Nephron progenitor cell (in vitro differentiated cells): Measurements from ENCODE around the gene KRT38.
"Not testable (repeated sequence)": the region's sequence is repeated elsewhere in the genome, so short reads cannot be mapped to it uniquely, and the experiment has no call there.

Experiments
- DNase-seq: peaks from one replicate; pipeline ENCODE4 v3.0.0; 2021
- H3K27ac Mint-ChIP-seq: 2 replicates; pipeline ENCODE4 v1.8.0; 2021; ENCODE audit warnings: mild to moderate bottlenecking, moderate library complexity, mixed read lengths
- H3K27me3 Mint-ChIP-seq: 2 replicates; pipeline ENCODE4 v1.8.0; 2021; ENCODE audit warnings: mild to moderate bottlenecking, low read depth, mixed read lengths; ENCODE audit not compliant: poor library complexity
- H3K36me3 Mint-ChIP-seq: 2 replicates; pipeline ENCODE4 v1.8.0; 2021; ENCODE audit warnings: low read depth, mixed read lengths
- H3K4me1 Mint-ChIP-seq: 2 replicates; pipeline ENCODE4 v1.8.0; 2021; ENCODE audit warnings: mixed read lengths
- H3K4me3 Mint-ChIP-seq: 2 replicates; pipeline ENCODE4 v1.8.0; 2021; ENCODE audit warnings: mild to moderate bottlenecking, moderate library complexity, mixed read lengths
- H3K9me3 Mint-ChIP-seq: 2 replicates; pipeline ENCODE4 v1.8.0; 2021; ENCODE audit warnings: mild to moderate bottlenecking, moderate library complexity, mixed read lengths
- TF ChIP-seq, protein P1 (sequence below): fragments of 200-600 bp; sonication (generic); IDR thresholded peaks from 2 replicates; pipeline ENCODE4 v1.5.0; 2021; ENCODE audit warnings: antibody characterized with exemption

The KRT38 gene

DNA sequence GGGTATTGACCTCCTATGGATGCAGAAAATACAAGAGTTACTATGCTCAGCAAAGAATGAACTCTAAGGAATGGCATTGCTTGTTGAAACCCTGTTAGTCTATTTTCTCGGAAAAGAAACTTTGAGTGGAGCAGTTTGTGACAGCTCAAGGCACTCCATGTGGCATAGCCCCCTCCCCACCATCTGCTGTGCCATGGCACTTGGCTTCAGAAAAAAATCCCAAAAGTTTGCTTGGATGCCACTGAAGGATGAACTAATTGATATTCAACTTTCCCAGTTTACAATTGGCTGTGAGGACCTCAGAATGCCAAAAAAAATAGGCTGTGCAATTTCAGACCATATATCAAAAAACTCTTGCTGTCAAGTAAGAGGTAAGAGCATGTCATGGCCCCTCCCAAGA lies 45.2 kb downstream of the KRT38 start:
- no peak overlapping the region for H3K4me3 Mint-ChIP-seq

DNA sequence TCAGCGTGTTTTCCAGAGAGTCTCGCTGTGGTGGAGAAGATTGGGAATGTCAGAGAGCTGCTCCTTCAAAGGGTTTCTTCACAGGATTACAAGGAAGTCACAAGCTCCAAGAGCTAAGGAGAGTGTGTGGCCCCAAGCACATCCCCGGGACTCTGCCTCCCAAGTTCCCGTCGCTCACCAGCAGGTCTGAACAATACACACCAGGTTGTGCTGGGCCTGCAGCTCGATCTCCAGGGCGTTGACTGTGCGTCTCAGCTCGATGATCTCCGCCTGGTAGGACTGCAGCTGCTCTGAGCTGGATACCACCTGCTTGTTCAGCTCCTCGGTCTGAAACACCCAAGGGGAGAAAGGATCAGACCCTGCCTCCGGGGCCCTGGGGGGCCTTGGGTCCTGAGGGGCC lies 45.7 kb downstream of the KRT38 start:
- H3K36me3 Mint-ChIP-seq, DNase-seq, H3K4me3 Mint-ChIP-seq, H3K27ac Mint-ChIP-seq, H3K9me3 Mint-ChIP-seq: not testable (repeated sequence)
- H3K27me3 Mint-ChIP-seq = peaks cover 13% of the 10 kb centered on the region
- peaks cover 19% of the 10 kb centered on the region for H3K4me1 Mint-ChIP-seq

More for the DNA sequence above, 45.2 kb downstream of the KRT38 start:
- TF ChIP-seq, protein P1, sequence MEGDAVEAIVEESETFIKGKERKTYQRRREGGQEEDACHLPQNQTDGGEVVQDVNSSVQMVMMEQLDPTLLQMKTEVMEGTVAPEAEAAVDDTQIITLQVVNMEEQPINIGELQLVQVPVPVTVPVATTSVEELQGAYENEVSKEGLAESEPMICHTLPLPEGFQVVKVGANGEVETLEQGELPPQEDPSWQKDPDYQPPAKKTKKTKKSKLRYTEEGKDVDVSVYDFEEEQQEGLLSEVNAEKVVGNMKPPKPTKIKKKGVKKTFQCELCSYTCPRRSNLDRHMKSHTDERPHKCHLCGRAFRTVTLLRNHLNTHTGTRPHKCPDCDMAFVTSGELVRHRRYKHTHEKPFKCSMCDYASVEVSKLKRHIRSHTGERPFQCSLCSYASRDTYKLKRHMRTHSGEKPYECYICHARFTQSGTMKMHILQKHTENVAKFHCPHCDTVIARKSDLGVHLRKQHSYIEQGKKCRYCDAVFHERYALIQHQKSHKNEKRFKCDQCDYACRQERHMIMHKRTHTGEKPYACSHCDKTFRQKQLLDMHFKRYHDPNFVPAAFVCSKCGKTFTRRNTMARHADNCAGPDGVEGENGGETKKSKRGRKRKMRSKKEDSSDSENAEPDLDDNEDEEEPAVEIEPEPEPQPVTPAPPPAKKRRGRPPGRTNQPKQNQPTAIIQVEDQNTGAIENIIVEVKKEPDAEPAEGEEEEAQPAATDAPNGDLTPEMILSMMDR = no peak
- Mint-ChIP-seq H3K36me3 (no peaks in the 10 kb centered on the region), H3K27me3 (peaks cover 12% of the 10 kb centered on the region), H3K27ac (no peak overlapping the region), H3K4me1 (peaks cover 13% of the 10 kb centered on the region), H3K9me3 (no peaks in the 10 kb centered on the region)
- no peak for DNase-seq

DNA sequence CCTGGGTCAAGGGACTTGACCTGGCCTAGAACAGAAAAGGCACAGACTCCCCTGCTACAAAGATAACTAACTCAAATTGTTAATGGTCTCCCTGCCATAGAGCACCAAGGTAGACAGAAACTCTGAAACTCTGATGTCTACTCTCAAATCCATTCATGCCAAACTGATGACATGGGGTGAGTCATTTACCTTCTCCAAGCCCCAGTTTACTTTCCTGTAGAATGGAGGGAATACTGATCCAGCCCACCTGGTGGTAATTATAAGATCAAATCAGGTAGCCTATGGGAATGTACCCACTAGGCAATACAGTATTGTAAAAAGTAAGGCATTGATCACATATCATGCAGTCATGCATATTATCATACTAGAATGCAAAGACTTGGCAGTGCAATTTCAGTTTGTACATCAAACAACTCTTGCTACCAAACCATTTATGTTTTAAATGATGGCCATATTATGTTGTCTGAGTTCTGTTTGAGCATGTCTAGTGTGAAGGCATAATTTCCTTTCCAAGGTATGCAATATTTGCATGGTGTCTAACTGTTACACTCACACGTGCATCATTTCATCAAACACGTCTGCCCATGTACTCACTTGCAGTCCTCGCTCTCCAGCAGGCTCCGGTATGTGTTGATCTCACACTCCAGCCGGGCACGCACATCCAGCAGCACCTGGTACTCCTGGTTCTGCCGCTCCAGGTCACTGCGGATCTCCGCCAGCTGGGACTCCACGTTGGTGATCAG lies 46.4 kb downstream of the KRT38 start:
- peaks cover 25% of the 10 kb centered on the region for H3K4me1 Mint-ChIP-seq
- TF ChIP-seq, protein P1 = no peak
- H3K36me3 Mint-ChIP-seq = no peaks in the 10 kb centered on the region
- H3K4me3 Mint-ChIP-seq = no peak overlapping the region
- H3K27me3 Mint-ChIP-seq = peaks cover 16% of the 10 kb centered on the region
- H3K9me3 Mint-ChIP-seq = no peaks in the 10 kb centered on the region
- no peak overlapping the region for H3K27ac Mint-ChIP-seq
- DNase-seq = no peak

DNA sequence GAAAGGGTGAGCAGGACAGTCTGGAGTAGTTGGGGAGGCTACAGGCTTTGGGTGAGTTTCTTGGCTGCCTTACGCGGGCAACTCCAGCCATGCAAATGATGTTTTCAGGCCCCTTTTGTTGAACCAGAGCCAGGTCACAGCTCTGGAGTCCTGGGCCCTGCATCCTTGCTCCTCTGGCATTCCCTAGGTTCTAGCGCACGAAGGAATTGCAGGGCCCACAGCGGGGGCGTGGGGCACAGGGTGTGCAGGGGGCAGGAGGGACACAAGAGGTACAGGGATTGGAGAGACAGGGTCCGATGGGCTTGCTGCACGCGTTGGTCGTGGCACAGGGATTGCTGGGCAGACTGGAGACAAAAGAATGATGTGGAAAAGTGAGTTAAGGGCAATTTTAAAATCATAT lies 47.0 kb downstream of the KRT38 start:
- Mint-ChIP-seq H3K9me3 (peaks cover 4% of the 10 kb centered on the region), H3K4me3 (no peak overlapping the region), H3K27me3 (peaks cover 16% of the 10 kb centered on the region), H3K4me1 (peaks cover 27% of the 10 kb centered on the region), H3K27ac (no peak overlapping the region), H3K36me3 (no peaks in the 10 kb centered on the region)
- no peak for DNase-seq
- TF ChIP-seq, protein P1 = no peak

DNA sequence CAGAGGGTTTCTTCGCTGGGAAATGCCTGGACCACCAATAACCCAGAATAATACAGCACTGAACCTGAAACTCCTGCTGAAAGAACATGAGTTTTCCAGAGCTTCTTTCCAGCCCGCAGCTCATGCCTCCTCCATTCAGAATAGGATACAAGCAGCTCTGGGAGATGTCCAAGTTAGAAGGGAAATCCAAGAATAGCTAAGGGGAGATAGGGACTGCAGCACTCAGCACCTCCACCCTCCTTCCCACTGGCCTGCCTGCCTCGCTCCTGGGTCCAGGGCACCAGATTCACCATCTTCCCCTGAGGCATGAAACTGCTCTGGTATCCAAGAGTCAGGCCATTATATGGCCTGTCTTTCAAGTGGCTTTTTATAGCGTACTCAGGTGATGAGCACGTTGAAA lies 47.5 kb downstream of the KRT38 start:
- DNase-seq = no peak

DNA sequence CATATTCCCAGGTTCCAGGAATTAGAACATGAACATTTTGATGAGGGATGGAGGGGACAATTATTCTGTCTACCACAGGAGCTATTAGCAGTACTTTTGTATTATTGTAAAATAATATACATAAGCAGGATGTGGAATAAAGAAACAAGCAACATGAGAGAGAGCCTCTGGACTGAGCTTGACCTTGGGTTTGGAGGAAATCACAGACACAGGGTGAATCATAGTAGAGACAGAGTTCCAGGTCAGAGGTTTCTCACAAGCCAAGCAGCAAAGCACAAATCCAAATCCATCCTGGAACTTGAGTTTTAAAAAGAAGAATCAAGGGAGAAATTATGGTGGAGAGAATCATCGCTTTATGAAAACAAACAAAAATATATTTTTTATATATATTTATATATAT lies 48.5 kb downstream of the KRT38 start:
- no peak overlapping the region for H3K4me3 Mint-ChIP-seq
- TF ChIP-seq, protein P1 = no peak
- peaks cover 4% of the 10 kb centered on the region for H3K36me3 Mint-ChIP-seq
- H3K27me3 Mint-ChIP-seq = peaks cover 16% of the 10 kb centered on the region
- H3K4me1 Mint-ChIP-seq = peaks cover 27% of the 10 kb centered on the region
- H3K27ac Mint-ChIP-seq = no peak overlapping the region
- no peak for DNase-seq
- peaks cover 17% of the 10 kb centered on the region for H3K9me3 Mint-ChIP-seq

More for the DNA sequence above, 47.5 kb downstream of the KRT38 start:
- H3K27ac Mint-ChIP-seq = no peak overlapping the region
- H3K36me3 Mint-ChIP-seq = no peaks in the 10 kb centered on the region
- peaks cover 9% of the 10 kb centered on the region for H3K9me3 Mint-ChIP-seq
- H3K27me3 Mint-ChIP-seq = peaks cover 16% of the 10 kb centered on the region
- TF ChIP-seq, protein P1 = no peak
- H3K4me3 Mint-ChIP-seq = no peak overlapping the region
- peaks cover 27% of the 10 kb centered on the region for H3K4me1 Mint-ChIP-seq
